Activated CD8-positive, alpha-beta T cell treated with anti-CD3 and anti-CD28 coated beads for 36 hours (primary cell): ENCODE measurements around the gene GRID1. TPM values are rescaled to one million over a fixed set of nuclear protein-coding genes. Genes with fewer than 3 reads are reported as not detected.

Experiments
- ATAC-seq: fragments of 200-7000 bp; cut with Tn5 transposase; one replicate; pipeline ENCODE4 v1.10.0; 2021; ENCODE audit warnings: mild to moderate bottlenecking, moderate library complexity
- CTCF ChIA-PET: fragments of 350-600 bp; sonication (Branson Sonifier 250); formaldehyde crosslinking; loops from one replicate; lab custom pipeline; 2021; ENCODE audit warnings: antibody characterized with exemption; lab: Charles Lee
- POLR2A ChIA-PET: fragments of 350-600 bp; sonication (Branson Sonifier 250); formaldehyde crosslinking; loops from one replicate; lab custom pipeline; 2021; ENCODE audit warnings: antibody characterized with exemption; lab: Charles Lee
- DNase-seq: peaks from one replicate; pipeline ENCODE4 v3.0.0-alpha.2; 2020
- H3K27ac Mint-ChIP-seq: one replicate; pipeline ENCODE4 v1.8.0; 2021; ENCODE audit warnings: mild to moderate bottlenecking, mixed read lengths
- H3K27me3 Mint-ChIP-seq: one replicate; pipeline ENCODE4 v1.8.0; 2021; ENCODE audit warnings: mixed read lengths
- H3K36me3 Mint-ChIP-seq: one replicate; pipeline ENCODE4 v1.8.0; 2021; ENCODE audit warnings: low read depth, mixed read lengths
- H3K4me1 Mint-ChIP-seq: one replicate; pipeline ENCODE4 v1.8.0; 2021; ENCODE audit warnings: low read depth, mixed read lengths
- H3K4me3 Mint-ChIP-seq: one replicate; pipeline ENCODE4 v1.8.0; 2021; ENCODE audit warnings: mild to moderate bottlenecking, moderate library complexity, mixed read lengths
- H3K9me3 Mint-ChIP-seq: one replicate; pipeline ENCODE4 v1.8.0; 2021; ENCODE audit warnings: mixed read lengths
- intact Hi-C: fragments of 100-400 bp; cut with micrococcal nuclease; formaldehyde crosslinking; loops from one replicate; pipeline ENCODE4 v1.10.0; 2022
- total RNA-seq, 2 experiments: library from RNA; stranded (reverse); gene quantifications; one replicate each; pipeline ENCODE4 v1.2.3, GENCODE V29; 2021
- TF ChIP-seq, protein P1 (sequence below): fragments of 200-600 bp; IDR thresholded peaks from one replicate; pipeline ENCODE4 v1.8.0; 2022; ENCODE audit warnings: antibody characterized with exemption, mild to moderate bottlenecking

Gene GRID1
- total RNA-seq, 2 experiments from 2014 or later = not detected

DNA sequence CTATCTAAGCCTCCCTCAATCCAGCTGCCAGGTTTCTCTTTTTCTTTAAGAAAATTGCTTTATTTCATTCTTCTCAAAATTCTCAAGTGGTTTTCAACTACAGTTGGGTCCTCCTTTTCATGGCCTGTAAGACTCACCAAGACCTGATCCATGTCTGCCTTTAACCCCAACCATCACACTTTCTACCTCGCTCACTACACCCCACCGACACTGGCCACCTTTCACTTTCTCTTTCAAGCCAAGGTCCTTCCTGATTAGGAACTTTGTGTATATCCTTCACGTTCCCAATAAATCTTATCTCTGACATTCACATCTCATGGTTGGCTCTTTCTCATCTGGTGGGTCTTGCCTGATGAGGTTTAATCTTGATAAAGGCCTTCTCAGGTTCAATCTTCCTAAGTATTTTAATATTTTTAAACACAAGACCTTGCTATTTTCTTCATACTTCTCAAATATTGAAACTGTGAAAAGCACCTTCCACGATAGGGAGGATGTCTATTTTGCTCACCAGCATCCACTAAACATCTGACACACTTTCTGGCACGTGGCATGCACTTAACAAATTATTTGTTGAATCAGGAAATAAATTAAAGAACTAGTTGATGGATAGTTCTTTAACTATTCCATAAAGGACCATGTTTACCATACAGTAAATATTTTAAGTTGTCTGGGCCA is 624.8 kb downstream of the GRID1 start:
- POLR2A ChIA-PET = no interaction called here
- intact Hi-C loops = no loop called here
- ATAC-seq (no peak), DNase-seq (no peak)
- TF ChIP-seq, protein P1, sequence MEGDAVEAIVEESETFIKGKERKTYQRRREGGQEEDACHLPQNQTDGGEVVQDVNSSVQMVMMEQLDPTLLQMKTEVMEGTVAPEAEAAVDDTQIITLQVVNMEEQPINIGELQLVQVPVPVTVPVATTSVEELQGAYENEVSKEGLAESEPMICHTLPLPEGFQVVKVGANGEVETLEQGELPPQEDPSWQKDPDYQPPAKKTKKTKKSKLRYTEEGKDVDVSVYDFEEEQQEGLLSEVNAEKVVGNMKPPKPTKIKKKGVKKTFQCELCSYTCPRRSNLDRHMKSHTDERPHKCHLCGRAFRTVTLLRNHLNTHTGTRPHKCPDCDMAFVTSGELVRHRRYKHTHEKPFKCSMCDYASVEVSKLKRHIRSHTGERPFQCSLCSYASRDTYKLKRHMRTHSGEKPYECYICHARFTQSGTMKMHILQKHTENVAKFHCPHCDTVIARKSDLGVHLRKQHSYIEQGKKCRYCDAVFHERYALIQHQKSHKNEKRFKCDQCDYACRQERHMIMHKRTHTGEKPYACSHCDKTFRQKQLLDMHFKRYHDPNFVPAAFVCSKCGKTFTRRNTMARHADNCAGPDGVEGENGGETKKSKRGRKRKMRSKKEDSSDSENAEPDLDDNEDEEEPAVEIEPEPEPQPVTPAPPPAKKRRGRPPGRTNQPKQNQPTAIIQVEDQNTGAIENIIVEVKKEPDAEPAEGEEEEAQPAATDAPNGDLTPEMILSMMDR = no peak
- Mint-ChIP-seq H3K36me3 (no peaks in the 10 kb centered on the region), H3K9me3 (no peaks in the 10 kb centered on the region), H3K27me3 (peaks cover 2% of the 10 kb centered on the region), H3K4me1 (peaks cover 3% of the 10 kb centered on the region), H3K27ac (peak overlapping the region; percentile 21), H3K4me3 (peak overlapping the region; percentile 16)
- CTCF ChIA-PET = no interaction called here

DNA sequence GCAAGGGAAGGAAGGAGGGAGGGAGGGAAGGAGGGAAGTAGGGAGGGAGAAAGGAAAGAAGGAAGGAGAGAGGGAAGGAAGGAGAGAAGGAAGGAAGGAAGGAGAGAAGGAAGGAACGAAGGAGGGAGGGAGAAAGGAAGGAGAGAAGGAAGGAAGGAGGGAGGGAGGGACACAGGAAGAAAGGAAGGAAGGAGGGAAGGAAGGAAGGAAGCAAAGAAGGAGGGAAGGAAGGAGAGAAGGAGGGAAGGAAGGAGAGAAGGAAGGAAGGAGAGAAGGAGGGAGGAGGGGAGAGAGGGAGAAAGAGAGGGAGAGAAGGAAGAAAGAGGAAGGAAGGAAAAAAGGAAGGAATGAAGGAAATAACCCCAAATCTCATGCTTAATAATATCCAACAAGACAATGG is 630.6 kb downstream of the GRID1 start:
- intact Hi-C loops = no loop called here
- ATAC-seq (no peak), DNase-seq (no peak)
- TF ChIP-seq, protein P1 = no peak
- Mint-ChIP-seq H3K4me1 (no peaks in the 10 kb centered on the region), H3K9me3 (no peaks in the 10 kb centered on the region), H3K4me3 (no peak overlapping the region), H3K36me3 (no peaks in the 10 kb centered on the region), H3K27me3 (peaks cover 2% of the 10 kb centered on the region), H3K27ac (no peak overlapping the region)
- ChIA-PET CTCF (no interaction called here), POLR2A (no interaction called here)

DNA sequence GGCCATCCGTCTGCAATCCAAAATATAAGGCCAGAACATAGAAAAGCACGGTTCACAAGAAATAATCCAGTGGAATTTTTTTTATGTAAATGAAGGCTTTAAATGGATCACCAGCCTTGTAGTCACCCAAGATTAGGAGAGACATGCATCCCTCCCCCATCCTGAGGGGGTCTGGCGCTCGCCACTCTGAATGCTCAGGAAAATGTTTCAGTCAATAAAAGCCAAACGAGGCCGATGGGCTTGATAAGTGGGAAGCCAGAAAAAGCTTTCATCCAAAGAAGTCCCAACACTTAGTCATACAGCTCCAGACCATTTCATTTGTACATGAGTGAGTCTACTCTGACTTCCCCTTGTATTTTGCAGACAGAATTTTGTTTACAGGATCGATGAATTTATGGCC is 631.8 kb downstream of the GRID1 start:
- TF ChIP-seq, protein P1 = no peak
- H3K4me3 Mint-ChIP-seq = no peak overlapping the region
- ChIA-PET CTCF (no interaction called here), POLR2A (no interaction called here)
- intact Hi-C loops = no loop called here
- no peaks in the 10 kb centered on the region for H3K9me3 Mint-ChIP-seq
- no peaks in the 10 kb centered on the region for H3K4me1 Mint-ChIP-seq
- peaks cover 2% of the 10 kb centered on the region for H3K27me3 Mint-ChIP-seq
- no peak overlapping the region for H3K27ac Mint-ChIP-seq
- H3K36me3 Mint-ChIP-seq = no peaks in the 10 kb centered on the region
- no peak for ATAC-seq
- DNase-seq = no peak

DNA sequence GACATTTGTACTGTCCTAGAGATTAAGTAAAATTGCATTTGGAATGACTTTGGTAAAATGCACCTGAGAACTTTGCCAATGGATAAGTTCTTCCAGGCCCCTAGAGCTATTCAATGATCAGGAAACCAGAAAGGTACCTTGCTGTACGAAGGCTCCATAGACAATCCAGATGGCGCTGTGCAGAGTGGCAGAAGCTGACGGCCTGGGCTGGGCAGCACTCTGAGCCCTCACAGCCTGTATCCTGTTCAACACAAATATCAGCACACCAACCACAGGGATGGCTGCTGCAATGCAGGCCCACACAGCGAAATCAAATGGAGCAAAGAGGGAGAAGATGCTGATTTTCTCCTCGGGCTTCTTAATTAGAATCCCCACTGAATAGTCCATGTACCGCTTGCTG is 642.4 kb downstream of the GRID1 start:
- CTCF ChIA-PET = no interaction called here
- H3K27me3 Mint-ChIP-seq = no peaks in the 10 kb centered on the region
- no peaks in the 10 kb centered on the region for H3K36me3 Mint-ChIP-seq
- POLR2A ChIA-PET = no interaction called here
- H3K9me3 Mint-ChIP-seq = no peaks in the 10 kb centered on the region
- no peaks in the 10 kb centered on the region for H3K4me1 Mint-ChIP-seq
- ATAC-seq (no peak), DNase-seq (no peak)
- H3K27ac Mint-ChIP-seq = no peak overlapping the region
- intact Hi-C loops = no loop called here
- TF ChIP-seq, protein P1 = no peak
- H3K4me3 Mint-ChIP-seq = no peak overlapping the region

DNA sequence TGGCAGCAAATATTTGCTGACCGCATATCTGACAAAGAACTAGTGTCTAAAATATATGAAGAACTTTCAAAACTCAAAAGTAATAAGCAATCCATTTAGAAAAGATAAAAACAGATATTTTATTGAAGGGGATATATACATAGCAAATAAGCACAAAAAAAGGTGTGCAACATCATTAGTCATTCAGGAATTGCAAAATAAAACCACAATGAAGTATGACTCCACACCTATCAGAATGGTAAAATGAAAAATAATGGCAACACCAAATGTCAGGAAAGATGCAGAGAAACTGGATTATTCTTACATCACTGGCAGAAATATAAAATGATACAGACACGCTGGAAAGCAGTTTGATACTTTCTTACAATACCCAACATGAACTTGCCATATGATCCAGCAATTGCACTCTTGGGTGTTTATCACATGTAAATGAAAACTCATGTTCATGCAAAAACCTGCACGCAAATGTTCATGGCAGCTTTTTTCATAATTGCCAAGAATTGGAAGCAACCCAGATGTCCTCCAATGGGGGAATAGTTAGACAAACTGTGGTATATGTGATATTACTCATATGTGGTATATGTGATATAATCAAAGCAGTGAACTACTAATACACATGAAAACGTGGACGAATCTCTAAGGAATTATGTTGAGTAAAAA is 645.5 kb downstream of the GRID1 start:
- TF ChIP-seq, protein P1 = no peak
- no peaks in the 10 kb centered on the region for H3K4me1 Mint-ChIP-seq
- no peaks in the 10 kb centered on the region for H3K27me3 Mint-ChIP-seq
- ChIA-PET POLR2A (no interaction called here), CTCF (no interaction called here)
- intact Hi-C loops = no loop called here
- H3K9me3 Mint-ChIP-seq = no peaks in the 10 kb centered on the region
- H3K36me3 Mint-ChIP-seq = no peaks in the 10 kb centered on the region
- no peak for ATAC-seq
- H3K4me3 Mint-ChIP-seq = no peak overlapping the region
- DNase-seq = no peak
- H3K27ac Mint-ChIP-seq = no peak overlapping the region
